ENCODE data around the gene ASB18. TPM values are rescaled to one million over a fixed set of nuclear protein-coding genes. Genes with fewer than 3 reads are reported as not detected.

The ASB18 gene
- total RNA-seq: not detected in 2 replicates

DNA sequence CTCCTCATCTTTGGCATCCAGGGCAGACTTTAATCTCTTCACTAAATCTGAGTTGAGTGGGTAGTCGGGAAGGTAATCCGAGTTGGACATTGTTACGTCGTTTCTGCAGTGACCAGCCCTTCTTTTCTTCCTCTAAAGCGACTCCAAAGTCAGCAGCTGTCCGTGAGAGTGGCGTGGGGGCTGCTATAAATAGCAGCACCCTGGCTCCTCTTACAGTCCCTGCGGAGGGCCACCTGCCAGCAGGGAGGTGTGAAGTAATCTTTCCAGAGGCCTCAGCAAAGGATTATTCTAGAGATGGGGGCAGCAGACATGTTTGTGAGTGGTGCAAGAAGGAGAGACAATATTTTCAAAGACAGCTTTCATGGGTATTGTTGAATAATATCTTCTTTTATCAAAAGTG, at the start of gene ASB18:
Gene ASB18 (minus strand): TSS at position 151 of the 400 bp plus-strand sequence. CDS start 61 bp downstream, at position 90.
- H3K27me3 Mint-ChIP-seq (ENCODE audit: insufficient read depth): peaks cover 2% of the 10 kb centered on the region
- intact Hi-C loops (cut with micrococcal nuclease): no loop called here
- H3K4me3 Mint-ChIP-seq: no peak within 1 kb of the TSS
- no peak for DNase-seq (ENCODE audit: low spot score)
- H3K4me1 Mint-ChIP-seq (ENCODE audit: low read depth): no peaks in the 10 kb centered on the region
- peaks cover 14% of the 10 kb centered on the region for H3K9me3 Mint-ChIP-seq
- H3K36me3 Mint-ChIP-seq (ENCODE audit: low read depth): no peaks in the 10 kb centered on the region
- H3K27ac Mint-ChIP-seq: no peak within 1 kb of the TSS

GRCh38 chr2:236311286-236311685, 47.1 kb upstream of the ASB18 start:
- no peak overlapping the region for H3K27ac Mint-ChIP-seq
- no peak for DNase-seq (ENCODE audit: low spot score)
- H3K36me3 Mint-ChIP-seq (ENCODE audit: low read depth): no peaks in the 10 kb centered on the region
- no peak overlapping the region for H3K4me3 Mint-ChIP-seq
- H3K4me1 Mint-ChIP-seq (ENCODE audit: low read depth): no peaks in the 10 kb centered on the region
- intact Hi-C loops (cut with micrococcal nuclease): no loop called here
- H3K9me3 Mint-ChIP-seq: no peaks in the 10 kb centered on the region
- peaks cover 4% of the 10 kb centered on the region for H3K27me3 Mint-ChIP-seq (ENCODE audit: insufficient read depth)

DNA sequence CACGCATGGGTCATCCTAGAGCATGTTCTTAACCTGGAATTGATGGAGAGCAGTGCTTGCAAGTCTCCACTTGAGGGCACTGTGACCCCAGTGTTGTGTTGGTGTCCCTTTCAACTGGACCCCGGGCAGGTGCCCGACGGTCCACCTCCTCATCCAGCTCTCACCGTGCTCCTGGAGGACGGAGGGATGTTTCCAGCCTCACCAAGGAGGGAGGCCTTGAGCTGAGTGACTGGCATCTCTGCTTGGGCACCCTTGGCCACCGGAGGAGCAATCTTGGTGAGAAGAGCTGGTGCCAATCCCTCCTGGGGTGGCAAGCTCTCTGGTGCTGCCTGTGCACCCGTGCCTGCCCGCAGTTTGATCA, 45.4 kb upstream of the ASB18 start:
- H3K27me3 Mint-ChIP-seq (ENCODE audit: insufficient read depth): peaks cover 2% of the 10 kb centered on the region
- no peaks in the 10 kb centered on the region for H3K4me1 Mint-ChIP-seq (ENCODE audit: low read depth)
- no peak overlapping the region for H3K4me3 Mint-ChIP-seq
- H3K36me3 Mint-ChIP-seq (ENCODE audit: low read depth): no peaks in the 10 kb centered on the region
- no peaks in the 10 kb centered on the region for H3K9me3 Mint-ChIP-seq
- H3K27ac Mint-ChIP-seq: no peak overlapping the region
- no peak for DNase-seq (ENCODE audit: low spot score)
- intact Hi-C loops (cut with micrococcal nuclease): no loop called here

- Mint-ChIP-seq H3K27ac (no peak overlapping the region), H3K4me1 (ENCODE audit: low read depth) (no peaks in the 10 kb centered on the region), H3K27me3 (ENCODE audit: insufficient read depth) (peaks cover 2% of the 10 kb centered on the region), H3K36me3 (ENCODE audit: low read depth) (no peaks in the 10 kb centered on the region), H3K4me3 (no peak overlapping the region), H3K9me3 (no peaks in the 10 kb centered on the region)
- DNase-seq (ENCODE audit: low spot score): no peak
- intact Hi-C loops (cut with micrococcal nuclease): no loop called here
Observed at GRCh38 chr2:236308855-236309668, 44.9 kb upstream of the ASB18 start.

DNA sequence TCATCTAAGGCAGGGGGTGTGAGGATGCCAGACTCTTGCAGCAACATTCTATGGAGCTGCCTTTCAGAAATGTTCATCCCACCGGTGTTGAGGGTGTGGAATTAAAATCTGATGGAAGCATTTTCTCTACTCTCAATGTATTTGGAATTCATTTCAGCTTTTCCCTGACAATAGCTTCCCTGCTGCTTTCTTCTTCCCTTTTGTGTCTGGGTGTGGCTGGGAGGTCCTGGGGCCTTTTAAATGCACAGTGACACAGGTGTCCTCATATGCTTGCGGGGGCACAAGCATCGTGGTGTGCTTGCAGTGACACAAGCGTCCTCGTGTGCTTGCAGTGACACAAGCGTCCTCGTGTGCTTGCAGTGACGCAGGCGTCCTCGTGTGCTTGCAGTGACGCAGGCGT, 43.4 kb upstream of the ASB18 start:
- no peaks in the 10 kb centered on the region for H3K36me3 Mint-ChIP-seq (ENCODE audit: low read depth)
- H3K4me3 Mint-ChIP-seq: no peak overlapping the region
- no peak overlapping the region for H3K27ac Mint-ChIP-seq
- no peaks in the 10 kb centered on the region for H3K4me1 Mint-ChIP-seq (ENCODE audit: low read depth)
- H3K9me3 Mint-ChIP-seq: no peaks in the 10 kb centered on the region
- no peak for DNase-seq (ENCODE audit: low spot score)
- peaks cover 2% of the 10 kb centered on the region for H3K27me3 Mint-ChIP-seq (ENCODE audit: insufficient read depth)
- intact Hi-C loops (cut with micrococcal nuclease): no loop called here

GRCh38 chr2:236306825-236307540, 42.8 kb upstream of the ASB18 start:
- Mint-ChIP-seq H3K9me3 (no peaks in the 10 kb centered on the region), H3K36me3 (ENCODE audit: low read depth) (no peaks in the 10 kb centered on the region), H3K27me3 (ENCODE audit: insufficient read depth) (peaks cover 2% of the 10 kb centered on the region), H3K27ac (no peak overlapping the region), H3K4me1 (ENCODE audit: low read depth) (no peaks in the 10 kb centered on the region), H3K4me3 (no peak overlapping the region)
- no peak for DNase-seq (ENCODE audit: low spot score)
- intact Hi-C loops (cut with micrococcal nuclease): no loop called here

GRCh38 chr2:236305964-236306605, 41.9 kb upstream of the ASB18 start:
- Mint-ChIP-seq H3K27ac (no peak overlapping the region), H3K4me1 (ENCODE audit: low read depth) (no peaks in the 10 kb centered on the region), H3K4me3 (no peak overlapping the region), H3K27me3 (ENCODE audit: insufficient read depth) (no peaks in the 10 kb centered on the region), H3K36me3 (ENCODE audit: low read depth) (no peaks in the 10 kb centered on the region), H3K9me3 (no peaks in the 10 kb centered on the region)
- intact Hi-C loops (cut with micrococcal nuclease): no loop called here
- DNase-seq (ENCODE audit: low spot score): no peak

DNA sequence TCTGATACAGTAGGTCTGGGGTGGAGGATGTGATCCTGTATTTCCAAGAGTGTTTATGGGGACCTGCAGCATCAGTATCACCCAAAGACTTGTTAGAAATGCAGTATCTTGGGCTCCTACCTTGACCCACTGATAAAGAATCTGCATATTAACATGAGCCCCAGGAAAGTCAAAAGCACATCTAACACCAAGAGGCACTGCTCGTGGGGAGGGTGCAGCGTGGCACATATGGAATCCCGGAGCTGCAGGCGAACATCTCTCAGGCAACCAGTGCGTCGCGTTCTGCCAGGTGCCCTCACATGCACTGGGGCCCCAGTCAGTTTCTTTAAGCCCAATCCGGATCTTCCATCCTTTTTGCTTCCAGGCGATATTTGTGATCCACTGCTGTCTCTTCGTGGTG, 41.3 kb upstream of the ASB18 start:
- no peak for DNase-seq (ENCODE audit: low spot score)
- no peaks in the 10 kb centered on the region for H3K9me3 Mint-ChIP-seq
- H3K4me3 Mint-ChIP-seq: no peak overlapping the region
- no peaks in the 10 kb centered on the region for H3K27me3 Mint-ChIP-seq (ENCODE audit: insufficient read depth)
- no peaks in the 10 kb centered on the region for H3K36me3 Mint-ChIP-seq (ENCODE audit: low read depth)
- H3K4me1 Mint-ChIP-seq (ENCODE audit: low read depth): no peaks in the 10 kb centered on the region
- intact Hi-C loops (cut with micrococcal nuclease): no loop called here
- no peak overlapping the region for H3K27ac Mint-ChIP-seq

- no peak for DNase-seq (ENCODE audit: low spot score)
- Mint-ChIP-seq H3K4me1 (ENCODE audit: low read depth) (no peaks in the 10 kb centered on the region), H3K27ac (no peak overlapping the region), H3K9me3 (no peaks in the 10 kb centered on the region), H3K36me3 (ENCODE audit: low read depth) (no peaks in the 10 kb centered on the region), H3K4me3 (no peak overlapping the region), H3K27me3 (ENCODE audit: insufficient read depth) (no peaks in the 10 kb centered on the region)
- intact Hi-C loops (cut with micrococcal nuclease): no loop called here
Observed at GRCh38 chr2:236303935-236304334, 39.7 kb upstream of the ASB18 start.

- H3K4me1 Mint-ChIP-seq (ENCODE audit: low read depth): no peaks in the 10 kb centered on the region
- no peaks in the 10 kb centered on the region for H3K9me3 Mint-ChIP-seq
- intact Hi-C loops (cut with micrococcal nuclease): no loop called here
- no peak overlapping the region for H3K4me3 Mint-ChIP-seq
- H3K27me3 Mint-ChIP-seq (ENCODE audit: insufficient read depth): no peaks in the 10 kb centered on the region
- H3K27ac Mint-ChIP-seq: no peak overlapping the region
- no peak for DNase-seq (ENCODE audit: low spot score)
- H3K36me3 Mint-ChIP-seq (ENCODE audit: low read depth): no peaks in the 10 kb centered on the region
Observed at GRCh38 chr2:236302555-236302954, 38.3 kb upstream of the ASB18 start.

DNA sequence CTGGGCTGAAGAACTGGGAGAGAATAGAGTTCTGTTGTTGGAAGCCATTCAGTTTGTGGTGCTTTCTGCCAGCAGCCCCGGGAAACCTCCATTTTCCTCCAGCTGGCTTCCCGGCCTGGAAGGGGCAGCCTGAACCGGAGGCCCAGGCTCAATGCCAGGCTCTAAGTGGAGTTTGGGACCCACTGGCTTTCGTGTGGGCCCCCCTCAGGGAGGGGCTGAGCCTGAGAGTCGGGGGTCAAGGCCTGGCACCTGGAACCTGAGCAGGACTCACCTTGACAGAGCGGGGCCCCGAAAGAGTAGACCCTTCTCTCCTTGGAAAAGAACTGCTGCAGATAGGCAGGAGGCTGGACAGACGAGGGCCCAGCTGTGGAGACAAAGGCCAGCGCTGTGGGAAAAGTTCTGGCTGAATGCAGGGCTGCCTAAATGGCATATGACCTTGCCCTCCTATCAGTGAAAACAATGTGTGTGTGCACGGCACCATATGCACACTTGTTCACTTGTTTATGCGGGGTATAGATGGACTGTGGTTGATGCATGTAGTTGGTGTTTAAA, 34.8 kb upstream of the ASB18 start:
- no peaks in the 10 kb centered on the region for H3K27me3 Mint-ChIP-seq (ENCODE audit: insufficient read depth)
- intact Hi-C loops (cut with micrococcal nuclease): loop anchor here (5.0 kb wide), 1 partner anchor 1142 kb away; no protein-coding TSS in a partner anchor
- DNase-seq (ENCODE audit: low spot score): no peak
- H3K36me3 Mint-ChIP-seq (ENCODE audit: low read depth): no peaks in the 10 kb centered on the region
- H3K27ac Mint-ChIP-seq: no peak overlapping the region
- no peak overlapping the region for H3K4me3 Mint-ChIP-seq
- no peaks in the 10 kb centered on the region for H3K9me3 Mint-ChIP-seq
- H3K4me1 Mint-ChIP-seq (ENCODE audit: low read depth): no peaks in the 10 kb centered on the region

GRCh38 chr2:236295481-236295880, 31.3 kb upstream of the ASB18 start:
- H3K9me3 Mint-ChIP-seq: no peaks in the 10 kb centered on the region
- no peaks in the 10 kb centered on the region for H3K36me3 Mint-ChIP-seq (ENCODE audit: low read depth)
- no peaks in the 10 kb centered on the region for H3K4me1 Mint-ChIP-seq (ENCODE audit: low read depth)
- intact Hi-C loops (cut with micrococcal nuclease): loop anchor here (5.0 kb wide), 1 partner anchor 1138 kb away; no protein-coding TSS in a partner anchor
- no peak overlapping the region for H3K27ac Mint-ChIP-seq
- H3K4me3 Mint-ChIP-seq: no peak overlapping the region
- DNase-seq (ENCODE audit: low spot score): no peak
- H3K27me3 Mint-ChIP-seq (ENCODE audit: insufficient read depth): no peaks in the 10 kb centered on the region

GRCh38 chr2:236294647-236295046, 30.4 kb upstream of the ASB18 start:
- Mint-ChIP-seq H3K36me3 (ENCODE audit: low read depth) (no peaks in the 10 kb centered on the region), H3K27ac (no peak overlapping the region), H3K27me3 (ENCODE audit: insufficient read depth) (no peaks in the 10 kb centered on the region), H3K4me3 (no peak overlapping the region), H3K4me1 (ENCODE audit: low read depth) (no peaks in the 10 kb centered on the region), H3K9me3 (no peaks in the 10 kb centered on the region)
- DNase-seq (ENCODE audit: low spot score): no peak
- intact Hi-C loops (cut with micrococcal nuclease): loop anchor here (5.0 kb wide), 1 partner anchor 1137 kb away; no protein-coding TSS in a partner anchor

Data from activated T-helper 1 cell treated with anti-CD3 and anti-CD28 coated beads, Interleukin-12 subunit alpha, Interleukin-12 subunit beta, Interleukin-2, Interleukin-4 antibody, amounts not matched to agents 30 ng/mL and 10 ng/mL and 1 ng/mL, durations not matched to agents 14 hours and 24 hours and 36 hours (primary cell).